Sigmoid colon (tissue), 7 donors: ENCODE data around the gene SORCS2. TPM values are rescaled to one million over a fixed set of nuclear protein-coding genes. Genes with fewer than 3 reads are reported as not detected.

ENCODE experiments used
- DNase-seq: peaks from one replicate; pipeline ENCODE4 v3.0.0-alpha.2; 2019
- H3K27ac ChIP-seq, 4 donors: fragments of 200-600 bp; sonication (generic); one replicate each; pipeline ENCODE4 v1.5.1; 2016 to 2019; ENCODE audit warnings: mild to moderate bottlenecking in 1 of 4
- H3K27me3 ChIP-seq, 3 donors: fragments of 200-600 bp; sonication (generic); one replicate each; pipeline ENCODE4 v1.5.1; 2019; ENCODE audit warnings: mild to moderate bottlenecking in 1 of 3
- H3K36me3 ChIP-seq, 4 donors: fragments of 200-600 bp; sonication (generic); one replicate each; pipeline ENCODE4 v1.5.1; 2016 to 2019
- H3K4me1 ChIP-seq, 4 donors: fragments of 200-600 bp; sonication (generic); one replicate each; pipeline ENCODE4 v1.5.1; 2017 to 2019
- H3K4me3 ChIP-seq, 4 donors: fragments of 200-600 bp; sonication (generic); one replicate each; pipeline ENCODE4 v1.5.1; 2017 to 2019; ENCODE audit warnings: mild to moderate bottlenecking in 2 of 4, moderate library complexity in 1 of 4
- H3K9me3 ChIP-seq, 4 donors: fragments of 200-600 bp in 3 of 4; sonication (generic) in 3 of 4; one replicate each; pipeline versions ENCODE4 v1.5.1 to v1.6.1; 2013 to 2019
- EP300 ChIP-seq, 4 donors: sonication (generic); formaldehyde crosslinking; IDR thresholded peaks; one replicate each; pipeline ENCODE4 v1.6.1; 2017; ENCODE audit warnings: antibody characterized with exemption in 4 of 4
- POLR2A ChIP-seq, 2 donors: fragments of 450-650 bp; IDR thresholded peaks; one replicate each; pipeline ENCODE4 v1.6.1; 2016; ENCODE audit warnings: antibody characterized with exemption in 2 of 2, mild to moderate bottlenecking in 2 of 2, moderate library complexity in 2 of 2
- POLR2AphosphoS5 ChIP-seq, 4 donors: sonication (generic); formaldehyde crosslinking; IDR thresholded peaks; one replicate each; pipeline ENCODE4 v1.6.1; 2017; ENCODE audit warnings: antibody characterized with exemption in 4 of 4
- WGBS, 2 donors: extraction: QIAGEN DNeasy Blood & Tissue Kit; methylation state at CpG; one replicate each; pipeline ENCODE4 v1.1.7; 2013; 5-methylcytosine and 5-hydroxymethylcytosine counted together
- intact Hi-C: fragments of 100-400 bp; cut with DNase I; formaldehyde crosslinking; loops from one replicate; pipeline ENCODE4 v1.15.1; 2023
- polyA plus RNA-seq, 3 donors: library from polyadenylated mRNA; stranded (reverse); fragments of 200-250 nt; gene quantifications; one replicate each; pipeline ENCODE4 v1.2.3, GENCODE V29; 2013
- total RNA-seq, 4 donors: library from RNA; depleted of rRNA; stranded (reverse); fragments of >200 nt; gene quantifications; one replicate each; pipeline ENCODE4 v1.1.0, GENCODE V29; 2016
- TF ChIP-seq, protein P1 (sequence below), 4 experiments: fragments of 450-650 bp in 3 of 4; fragments of 200-600 bp in 1 of 4; IDR thresholded peaks; one replicate each; pipeline ENCODE4 v1.5.1; 2016 to 2019; ENCODE audit warnings: antibody characterized with exemption in 4 of 4, mild to moderate bottlenecking in 3 of 4, moderate library complexity in 2 of 4
- donor health status: healthy with polysubstance abuse.
- donor health status: Bipolar disorder and iron deficiency.
- donor health status: healthy.

Gene SORCS2
- total and polyA plus RNA-seq, 7 donors, result 1.8 to 6.4 (median 3.9) TPM; not detected in 2

DNA sequence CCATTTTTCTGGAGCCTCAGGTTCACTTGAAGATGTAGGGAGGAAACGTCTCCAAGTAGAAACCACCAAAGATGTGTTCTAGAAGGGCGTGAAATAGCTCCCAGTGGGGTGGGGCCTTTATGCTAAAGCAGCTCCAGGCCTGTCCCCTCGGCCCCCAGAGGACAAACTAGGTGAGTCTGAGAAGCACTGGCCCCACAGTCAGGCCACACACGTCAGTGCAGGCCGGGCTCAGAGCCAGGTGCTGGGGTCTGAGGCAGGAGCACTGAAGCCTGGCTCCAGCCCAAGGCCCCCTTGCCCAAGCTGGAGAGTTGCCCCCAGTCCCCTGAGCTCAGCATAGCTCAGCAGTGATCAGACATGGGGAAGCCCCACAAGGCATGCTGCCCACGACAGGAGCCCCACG, 337.7 kb downstream of the SORCS2 start:
- TF ChIP-seq, protein P1, sequence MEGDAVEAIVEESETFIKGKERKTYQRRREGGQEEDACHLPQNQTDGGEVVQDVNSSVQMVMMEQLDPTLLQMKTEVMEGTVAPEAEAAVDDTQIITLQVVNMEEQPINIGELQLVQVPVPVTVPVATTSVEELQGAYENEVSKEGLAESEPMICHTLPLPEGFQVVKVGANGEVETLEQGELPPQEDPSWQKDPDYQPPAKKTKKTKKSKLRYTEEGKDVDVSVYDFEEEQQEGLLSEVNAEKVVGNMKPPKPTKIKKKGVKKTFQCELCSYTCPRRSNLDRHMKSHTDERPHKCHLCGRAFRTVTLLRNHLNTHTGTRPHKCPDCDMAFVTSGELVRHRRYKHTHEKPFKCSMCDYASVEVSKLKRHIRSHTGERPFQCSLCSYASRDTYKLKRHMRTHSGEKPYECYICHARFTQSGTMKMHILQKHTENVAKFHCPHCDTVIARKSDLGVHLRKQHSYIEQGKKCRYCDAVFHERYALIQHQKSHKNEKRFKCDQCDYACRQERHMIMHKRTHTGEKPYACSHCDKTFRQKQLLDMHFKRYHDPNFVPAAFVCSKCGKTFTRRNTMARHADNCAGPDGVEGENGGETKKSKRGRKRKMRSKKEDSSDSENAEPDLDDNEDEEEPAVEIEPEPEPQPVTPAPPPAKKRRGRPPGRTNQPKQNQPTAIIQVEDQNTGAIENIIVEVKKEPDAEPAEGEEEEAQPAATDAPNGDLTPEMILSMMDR (IDR thresholded peaks at IDR 0.05), result no peak
- TF ChIP-seq EP300 (IDR thresholded peaks at IDR 0.05) (no peak), POLR2AphosphoS5 (IDR thresholded peaks at IDR 0.05) (no peak), POLR2A (IDR thresholded peaks at IDR 0.05) (no peak)
- intact Hi-C loops, result no loop called here
- Histone ChIP-seq H3K4me3 (no peak overlapping the region), H3K27ac (no peak overlapping the region), H3K9me3 (no peaks in the 10 kb centered on the region), H3K27me3 (no peaks in the 10 kb centered on the region), H3K4me1 (no peaks in the 10 kb centered on the region), H3K36me3 (no peaks in the 10 kb centered on the region)
- WGBS, 2 donors, result 44 to 55% methylated on average over 7 of the region's 7 CpGs
- no peak for DNase-seq

DNA sequence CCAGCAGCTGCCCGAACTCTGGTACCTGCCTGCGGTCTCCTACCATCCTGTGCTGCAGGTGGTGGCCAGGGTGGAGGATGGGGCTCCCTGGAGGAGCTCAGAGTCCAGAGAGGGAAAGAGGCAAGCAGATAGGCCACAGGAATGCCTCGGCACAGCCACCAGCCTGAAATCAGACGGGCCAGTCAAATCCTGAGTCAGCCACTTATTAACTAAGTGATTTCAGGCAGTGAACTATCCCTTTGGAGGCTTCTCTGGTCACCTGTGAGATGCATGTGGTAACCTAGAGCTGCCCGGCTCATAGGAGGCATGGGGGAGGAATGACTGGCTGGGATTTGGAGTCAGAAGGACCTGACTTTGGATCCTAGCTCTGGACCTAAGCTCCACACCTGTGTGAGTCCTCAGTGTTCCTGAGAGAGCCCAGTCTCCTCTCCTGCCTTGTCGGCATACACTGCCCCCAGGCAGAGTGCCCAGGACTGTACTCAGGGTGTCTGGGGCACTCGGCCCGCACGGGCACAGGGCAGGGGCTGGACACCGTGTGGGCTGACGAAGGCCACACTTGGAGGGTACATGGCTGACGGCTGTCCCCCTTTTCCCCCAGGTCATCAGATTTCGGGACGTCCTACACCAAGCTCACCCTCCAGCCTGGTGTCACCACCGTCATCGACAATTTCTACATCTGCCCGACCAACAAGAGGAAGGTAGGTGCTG, 338.7 kb downstream of the SORCS2 start:
- intact Hi-C loops, result no loop called here
- WGBS, 2 donors, result 80 to 81% methylated on average over 17 of the region's 17 CpGs
- no peak for TF ChIP-seq EP300 (IDR thresholded peaks at IDR 0.05)
- TF ChIP-seq POLR2AphosphoS5 (IDR thresholded peaks at IDR 0.05), result no peak
- no peak for TF ChIP-seq POLR2A (IDR thresholded peaks at IDR 0.05)
- TF ChIP-seq, protein P1 (IDR thresholded peaks at IDR 0.05), result no peak
- DNase-seq, result no peak
- no peak overlapping the region for H3K27ac ChIP-seq
- no peaks in the 10 kb centered on the region for H3K36me3 ChIP-seq
- H3K4me3 ChIP-seq, result no peak overlapping the region
- H3K27me3 ChIP-seq, result no peaks in the 10 kb centered on the region
- H3K9me3 ChIP-seq, result no peaks in the 10 kb centered on the region
- H3K4me1 ChIP-seq, result no peaks in the 10 kb centered on the region

DNA sequence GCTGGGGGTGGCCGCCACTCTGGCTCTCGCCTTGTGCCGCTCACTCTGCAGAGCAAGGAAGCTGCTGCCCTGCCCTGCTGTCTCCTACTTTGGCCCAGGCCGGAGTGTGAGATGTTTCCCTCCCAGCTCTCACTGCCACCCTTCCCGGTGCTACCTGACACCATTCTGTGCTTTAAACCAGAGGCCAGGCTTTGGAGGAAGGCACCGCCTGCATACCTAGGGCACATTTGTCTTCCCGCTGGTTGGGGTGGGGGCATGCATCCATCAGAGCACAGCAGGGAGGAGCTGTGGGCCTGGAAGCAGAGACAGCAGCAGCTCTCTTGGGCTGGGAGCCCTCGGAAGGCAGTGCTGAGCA, 339.3 kb downstream of the SORCS2 start:
- no peaks in the 10 kb centered on the region for H3K36me3 ChIP-seq
- H3K4me1 ChIP-seq, result no peaks in the 10 kb centered on the region
- intact Hi-C loops, result no loop called here
- DNase-seq, result no peak
- H3K4me3 ChIP-seq, result no peak overlapping the region
- 64 to 70% methylated on average over 8 of the region's 8 CpGs for WGBS, 2 donors
- TF ChIP-seq EP300 (IDR thresholded peaks at IDR 0.05), result no peak
- TF ChIP-seq POLR2AphosphoS5 (IDR thresholded peaks at IDR 0.05), result no peak
- TF ChIP-seq, protein P1 (IDR thresholded peaks at IDR 0.05), result no peak
- TF ChIP-seq POLR2A (IDR thresholded peaks at IDR 0.05), result no peak
- no peaks in the 10 kb centered on the region for H3K9me3 ChIP-seq
- H3K27ac ChIP-seq, result no peak overlapping the region
- H3K27me3 ChIP-seq, result no peaks in the 10 kb centered on the region

DNA sequence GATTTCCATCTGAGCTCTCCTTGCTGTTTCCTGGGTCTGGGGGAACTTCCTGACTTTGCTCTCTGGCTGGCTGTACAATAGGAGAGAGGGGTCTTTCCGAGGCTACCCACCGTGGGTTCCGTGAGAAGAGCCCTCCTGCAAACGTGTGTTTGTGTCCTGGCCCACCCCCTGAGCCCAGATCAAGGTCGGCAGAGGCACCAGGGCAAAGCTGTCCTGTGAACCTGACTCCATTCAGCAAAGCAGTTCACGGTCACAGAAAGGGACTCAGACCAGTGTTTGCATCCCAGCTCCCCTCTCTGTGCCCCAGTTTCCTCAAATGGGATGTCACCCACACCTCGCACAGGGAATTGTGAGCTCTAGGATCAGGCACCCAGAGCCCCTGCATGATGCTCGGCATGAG, 339.7 kb downstream of the SORCS2 start:
- no peaks in the 10 kb centered on the region for H3K9me3 ChIP-seq
- no peak overlapping the region for H3K27ac ChIP-seq
- WGBS, 2 donors, result 58 to 65% methylated on average over 8 of the region's 8 CpGs
- H3K36me3 ChIP-seq, result no peaks in the 10 kb centered on the region
- no peak for DNase-seq
- TF ChIP-seq EP300 (IDR thresholded peaks at IDR 0.05) (no peak), POLR2A (IDR thresholded peaks at IDR 0.05) (no peak), POLR2AphosphoS5 (IDR thresholded peaks at IDR 0.05) (no peak)
- TF ChIP-seq, protein P1 (IDR thresholded peaks at IDR 0.05), result no peak
- H3K27me3 ChIP-seq, result no peaks in the 10 kb centered on the region
- no peak overlapping the region for H3K4me3 ChIP-seq
- no peaks in the 10 kb centered on the region for H3K4me1 ChIP-seq
- intact Hi-C loops, result no loop called here

DNA sequence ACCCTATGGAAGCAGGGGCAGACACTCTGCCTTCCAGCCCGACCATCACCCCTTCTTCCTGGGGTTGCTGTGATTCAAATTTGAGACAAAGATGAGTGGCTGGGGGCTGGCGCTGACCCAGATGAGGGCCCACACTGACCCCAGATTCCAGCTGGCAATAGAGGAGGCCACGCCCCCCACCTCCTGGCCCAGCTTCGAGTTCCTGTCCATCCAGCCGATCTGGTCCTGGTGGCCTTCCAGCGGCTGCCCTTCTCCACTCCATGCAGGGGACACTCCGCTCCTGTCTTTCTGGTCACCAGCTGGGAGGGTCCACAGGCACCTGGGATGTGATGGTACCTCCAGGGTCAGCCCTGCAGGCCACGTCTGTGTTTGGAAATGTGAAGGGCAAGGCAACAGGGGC, 340.9 kb downstream of the SORCS2 start:
- Histone ChIP-seq H3K36me3 (no peaks in the 10 kb centered on the region), H3K27me3 (no peaks in the 10 kb centered on the region), H3K4me3 (no peak overlapping the region), H3K9me3 (no peaks in the 10 kb centered on the region), H3K27ac (no peak overlapping the region), H3K4me1 (no peaks in the 10 kb centered on the region)
- DNase-seq, result no peak
- WGBS, 2 donors, result 57 to 81% methylated on average over 8 of the region's 8 CpGs
- TF ChIP-seq POLR2A (IDR thresholded peaks at IDR 0.05) (no peak), POLR2AphosphoS5 (IDR thresholded peaks at IDR 0.05) (no peak)
- TF ChIP-seq, protein P1 (IDR thresholded peaks at IDR 0.05), result no peak
- intact Hi-C loops, result no loop called here
